Measurements from ENCODE around the gene AMN1.
"Not testable (repeated sequence)": the region's sequence is repeated elsewhere in the genome, so short reads cannot be mapped to it uniquely, and the experiment has no call there.

Gene AMN1

DNA sequence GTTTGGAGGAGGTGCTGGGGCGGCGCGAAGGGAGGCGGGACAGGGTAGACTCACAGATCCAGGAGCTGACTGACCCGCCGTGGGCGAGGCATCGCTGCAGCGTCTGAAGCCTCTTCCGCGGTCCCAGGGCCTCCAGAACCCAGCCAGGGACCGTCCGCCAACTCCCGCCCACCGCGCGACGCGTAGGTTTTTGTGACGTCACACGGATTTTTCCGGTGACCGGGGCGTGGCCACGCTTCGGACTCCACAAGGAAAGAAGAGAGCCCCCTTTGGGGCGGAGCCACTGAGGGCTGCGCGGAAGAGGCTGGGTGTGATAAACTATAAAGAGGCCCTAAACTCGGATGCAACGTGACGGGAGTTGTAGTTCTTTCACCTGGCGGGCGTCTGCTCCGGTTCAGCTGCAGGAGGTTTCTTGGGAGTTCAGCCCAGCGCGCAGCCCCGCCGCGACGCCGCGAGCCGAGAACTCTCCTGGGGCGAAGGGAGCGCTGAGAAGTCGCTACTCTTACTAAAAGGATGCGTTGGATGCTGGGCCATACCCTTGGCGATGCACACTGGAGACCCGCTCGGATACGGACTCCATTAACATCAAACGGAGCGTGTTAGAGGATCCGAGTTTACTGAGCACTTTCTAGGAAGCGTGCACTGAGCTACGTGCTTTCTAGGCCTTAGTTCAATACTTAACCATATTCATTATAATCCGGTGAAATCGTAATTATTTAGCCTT, at the start of gene AMN1:
Gene AMN1 (minus strand): TSS at position 105 of the 724 bp plus-strand sequence. CDS start 13 bp downstream, at position 92.
- peak; percentile 98 for DNase-seq

- no peak for DNase-seq
Observed at GRCh38 chr12:31773867-31774266, 45.0 kb upstream of the AMN1 start.

DNA sequence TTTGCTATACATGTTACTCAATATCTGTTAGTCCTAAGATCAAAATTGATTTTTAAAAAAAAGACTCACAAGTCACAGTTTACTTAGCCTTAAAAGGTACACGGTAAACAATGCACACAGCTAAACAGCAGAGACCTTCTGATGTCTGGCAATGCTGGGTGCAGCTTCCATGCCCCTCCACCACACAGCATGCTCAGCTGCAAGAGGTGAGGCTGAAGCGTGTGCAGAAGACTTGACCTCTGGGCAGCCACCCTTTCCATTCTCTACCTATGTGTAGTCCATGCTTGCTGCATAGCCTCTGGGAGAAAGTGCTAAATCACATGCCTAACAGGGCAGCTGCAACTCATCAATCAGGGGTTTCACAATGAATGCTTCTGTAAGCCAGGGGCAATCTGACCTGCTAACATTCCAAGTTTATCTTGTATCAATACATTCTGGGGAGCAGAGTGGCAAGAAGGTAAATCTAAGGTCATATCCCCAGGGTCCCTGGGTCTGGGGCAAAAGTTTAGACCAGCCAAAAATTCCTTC, 44.5 kb upstream of the AMN1 start:
- DNase-seq: no peak

GRCh38 chr12:31772685-31773222, 43.9 kb upstream of the AMN1 start:
- DNase-seq: no peak

GRCh38 chr12:31772186-31772585, 43.4 kb upstream of the AMN1 start:
- DNase-seq: no peak

GRCh38 chr12:31768046-31768445, 39.2 kb upstream of the AMN1 start:
- DNase-seq: no peak

DNA sequence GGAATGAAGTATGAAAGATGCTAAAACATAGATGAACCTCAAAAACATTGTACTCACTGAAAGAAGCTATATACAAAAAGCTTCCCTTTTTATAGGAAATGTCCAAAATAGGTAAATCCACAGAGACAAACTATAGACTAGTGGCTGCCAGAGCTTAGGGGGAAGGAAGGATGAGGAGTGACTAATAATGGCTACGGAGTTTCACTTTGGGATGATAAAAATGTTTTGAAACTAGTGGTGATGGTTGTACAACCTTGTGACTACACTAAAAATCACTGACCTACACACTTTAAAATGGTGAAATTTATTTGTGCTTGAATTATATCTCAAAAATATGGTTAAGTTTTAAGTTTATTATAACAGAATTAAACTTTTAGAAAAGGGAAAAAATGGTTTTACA, 37.1 kb upstream of the AMN1 start:
- DNase-seq: no peak

DNA sequence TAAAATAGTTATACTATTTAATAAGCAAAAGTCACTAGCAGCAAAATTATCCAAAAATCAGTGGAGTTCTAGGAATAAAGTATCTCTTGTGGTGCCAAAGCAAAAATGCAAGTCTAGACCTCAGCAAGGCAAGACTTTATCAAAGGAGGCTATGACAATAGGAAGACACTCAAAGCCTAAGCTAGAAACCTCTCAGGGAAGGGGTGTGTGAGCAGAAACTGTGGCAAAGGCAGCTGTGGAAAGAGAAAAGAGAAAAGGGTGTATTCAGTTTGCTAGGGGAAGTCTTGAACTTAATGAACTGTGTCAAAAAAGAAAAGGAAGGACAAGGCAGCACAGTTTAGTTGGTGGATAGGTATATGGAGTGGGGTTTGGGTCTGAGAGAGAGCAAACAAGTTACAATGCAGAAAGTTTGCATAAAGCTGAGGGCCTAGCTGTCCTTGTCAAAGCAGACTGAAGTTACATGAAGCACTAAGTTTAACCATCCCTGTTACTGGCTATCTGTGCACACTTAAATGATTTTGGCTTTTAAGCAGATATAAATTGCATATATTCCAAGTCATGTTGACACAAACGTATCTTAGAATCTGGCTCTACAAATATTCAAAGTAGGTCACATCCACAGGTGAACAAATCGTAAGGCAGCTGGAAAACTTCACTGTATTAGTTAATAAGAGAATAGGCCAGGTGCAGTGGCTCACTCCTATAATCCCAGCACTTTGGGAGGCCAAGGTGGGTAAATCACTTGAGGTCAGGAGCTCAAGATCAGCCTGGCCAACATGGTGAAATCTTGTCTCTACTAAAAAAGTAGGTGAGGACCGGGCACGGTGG, 31.0 kb upstream of the AMN1 start:
- DNase-seq: no peak

DNA sequence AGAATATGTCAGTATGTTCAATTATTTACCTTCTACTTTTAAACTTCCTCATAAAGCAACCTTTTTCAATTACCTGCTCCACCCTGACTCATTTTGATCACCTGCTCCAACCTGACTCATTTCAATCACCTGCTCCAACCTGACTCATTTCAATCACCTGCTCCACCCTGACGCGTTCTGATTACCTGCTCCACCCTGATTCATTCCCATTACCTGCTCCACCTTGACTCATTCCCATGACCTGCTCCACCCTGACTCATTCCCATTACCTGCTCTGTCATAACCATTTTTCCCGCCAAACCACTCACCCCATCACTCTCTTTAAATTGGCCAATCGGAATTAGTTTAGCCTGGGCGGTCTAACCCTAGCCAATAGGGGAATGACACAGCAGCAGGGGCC, 29.5 kb upstream of the AMN1 start:
- not testable (repeated sequence) for DNase-seq

DNA sequence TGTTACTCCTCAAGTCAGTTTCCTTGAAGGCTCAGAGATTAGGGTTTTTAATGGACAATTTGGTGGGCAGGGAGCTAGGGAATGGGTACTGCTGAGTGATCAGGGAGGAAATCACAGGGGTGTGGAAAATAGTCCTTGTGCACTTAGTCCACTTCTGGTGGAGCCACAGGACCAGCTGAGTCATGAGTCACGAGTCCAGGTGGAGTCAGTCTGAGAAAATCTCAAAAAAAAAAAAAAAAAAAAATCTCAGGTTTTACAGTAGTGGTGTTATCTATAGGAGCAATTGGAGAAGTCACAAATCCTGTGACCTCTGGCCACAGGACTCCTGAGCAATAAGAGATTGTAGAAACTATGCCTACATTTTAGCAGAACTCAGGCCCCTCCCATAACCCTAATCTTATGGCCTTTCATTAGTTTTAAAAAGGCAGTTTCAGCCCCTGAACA, 28.2 kb upstream of the AMN1 start:
- DNase-seq: no peak

GRCh38 chr12:31752450-31752849, 23.6 kb upstream of the AMN1 start:
- no peak for DNase-seq

DNA sequence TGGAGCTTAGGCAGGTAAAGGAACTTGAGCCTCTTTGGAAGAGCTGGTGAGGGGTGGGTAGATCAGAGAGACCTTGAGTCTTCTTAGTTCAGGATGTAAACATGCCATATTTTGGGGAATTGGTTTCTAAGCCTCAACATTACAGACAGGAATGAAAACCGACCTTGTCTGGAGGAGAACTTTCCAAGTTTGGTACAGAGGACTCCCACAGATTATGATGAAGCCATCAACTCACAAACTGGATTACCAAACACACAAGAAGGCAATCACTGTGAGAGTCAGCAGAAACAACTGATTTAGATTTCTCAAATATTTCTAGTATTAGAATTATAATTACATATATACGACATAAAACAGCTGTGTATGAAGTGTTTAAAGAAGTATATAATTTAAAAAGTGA, 22.3 kb upstream of the AMN1 start:
- no peak for DNase-seq

- no peak for DNase-seq
Observed at GRCh38 chr12:31750747-31751039, 21.9 kb upstream of the AMN1 start.

GRCh38 chr12:31749024-31749704, 20.3 kb upstream of the AMN1 start:
- peak; percentile 67 for DNase-seq

DNA sequence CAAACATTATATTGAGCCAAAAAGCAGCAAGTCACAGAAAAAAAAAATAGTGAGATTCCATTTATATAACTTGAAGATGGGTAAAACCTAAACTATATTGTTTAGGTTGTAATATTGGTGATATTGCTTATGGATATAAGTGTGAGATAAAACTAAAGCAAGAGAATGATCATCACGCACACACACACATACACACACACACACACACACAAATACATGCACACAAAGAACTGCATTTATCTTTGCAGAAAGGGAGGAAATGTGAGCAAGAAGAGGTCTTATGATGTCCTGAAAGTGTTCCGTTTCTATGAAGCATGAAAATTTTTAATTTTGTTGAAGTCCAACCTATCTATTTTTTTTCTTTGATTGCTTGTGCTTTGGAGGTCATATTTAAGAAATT, 16.4 kb upstream of the AMN1 start:
- DNase-seq: no peak

DNA sequence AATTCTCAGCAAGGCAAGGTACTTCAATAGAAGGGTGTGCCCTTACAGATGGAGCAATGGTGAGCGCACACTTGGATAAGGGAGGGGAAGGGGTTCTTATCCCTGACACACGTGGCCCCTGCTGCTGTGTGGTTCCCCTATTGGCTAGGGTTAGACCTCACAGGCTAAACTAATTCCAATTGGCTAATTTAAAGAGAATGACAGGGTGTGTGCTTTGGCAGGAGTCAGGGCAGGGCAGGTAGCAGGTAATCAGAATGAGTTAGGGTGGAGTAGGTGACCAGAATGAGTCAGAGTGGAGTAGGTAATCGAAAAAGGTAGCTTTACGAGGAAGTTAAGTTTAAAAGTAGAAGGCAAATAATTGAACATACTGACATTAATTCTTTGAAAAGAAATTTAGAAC, 15.5 kb upstream of the AMN1 start:
- DNase-seq: not testable (repeated sequence)

GRCh38 chr12:31742891-31743290, 14.1 kb upstream of the AMN1 start:
- DNase-seq: no peak

DNA sequence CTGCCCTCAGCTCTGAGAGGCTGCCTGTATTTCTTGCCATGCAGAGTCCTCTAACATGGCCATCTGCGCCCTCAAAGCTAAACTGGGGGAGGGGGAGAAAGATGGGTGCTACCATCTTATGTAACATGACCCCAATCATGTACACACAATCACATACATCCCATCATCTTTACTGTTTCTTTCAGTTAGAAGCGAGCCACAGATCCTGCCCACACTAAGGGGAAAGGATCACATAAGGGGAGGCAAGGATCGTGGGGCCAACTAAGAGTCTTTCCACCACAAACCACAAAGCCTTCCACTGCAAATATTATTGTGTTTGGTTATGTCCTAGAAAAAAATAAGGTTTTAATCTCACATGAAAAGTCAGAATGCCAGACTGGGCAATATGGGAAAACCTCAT, 11.8 kb upstream of the AMN1 start:
- DNase-seq: no peak

GRCh38 chr12:31737763-31738162, 8.9 kb upstream of the AMN1 start:
- no peak for DNase-seq

DNA sequence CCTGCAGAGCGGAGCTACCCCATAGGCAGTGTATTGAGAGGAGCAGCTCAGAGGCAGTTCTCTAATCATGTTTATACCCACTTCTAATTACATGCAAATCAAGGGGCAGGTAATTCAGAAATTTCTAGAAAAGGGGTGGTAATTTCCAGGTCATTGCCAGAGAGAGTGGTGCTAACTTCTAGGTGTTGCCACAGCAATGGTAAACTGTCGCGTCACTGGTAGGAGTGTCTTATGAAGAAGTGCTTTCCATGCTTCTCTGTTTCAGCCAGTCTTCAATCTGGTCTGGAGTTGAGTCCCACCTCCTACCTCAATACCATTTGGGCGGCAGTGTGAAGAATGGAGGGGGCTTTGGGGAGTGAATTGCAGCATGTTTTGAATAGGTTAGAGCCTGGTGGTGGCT, 8.5 kb upstream of the AMN1 start:
- no peak for DNase-seq

GRCh38 chr12:31736472-31736871, 7.7 kb upstream of the AMN1 start:
- peak; percentile 47 for DNase-seq

GRCh38 chr12:31733549-31734432, 5.0 kb upstream of the AMN1 start:
- not testable (repeated sequence) for DNase-seq
